HCT116 (cell line): ENCODE measurements around the gene DVL2. TPM values are rescaled to one million over a fixed set of nuclear protein-coding genes. Genes with fewer than 3 reads are reported as not detected.
"Not testable (repeated sequence)": the region's sequence is repeated elsewhere in the genome, so short reads cannot be mapped to it uniquely, and the experiment has no call there.

Experiments
- ATAC-seq: fragments of 200-7000 bp; cut with Tn5 transposase; 2 replicates; pipeline ENCODE4 v1.9.1; 2020; ENCODE audit warnings: mild to moderate bottlenecking, moderate library complexity
- BruUV-seq: library from RNA; stranded (reverse); fragments of 400-500 nt; replicated peaks from 2 replicates; lab custom pipeline; 2021; lab: Mats Ljungman, UMichigan
- CTCF ChIA-PET: fragments of 300-600 bp; sonication (Branson Sonifier 250); formaldehyde crosslinking; loops from one replicate; lab custom pipeline; 2021; ENCODE audit warnings: antibody characterized with exemption; lab: Charles Lee
- POLR2A ChIA-PET: fragments of 300-600, 350-600 bp; sonication (Branson Sonifier 250); formaldehyde crosslinking; loops from one replicate; lab custom pipeline; 2021; ENCODE audit warnings: antibody characterized with exemption; lab: Charles Lee
- RAD21 ChIA-PET, 2 experiments: fragments of 300-600 bp; sonication (Branson Sonifier 250); formaldehyde crosslinking; loops; one replicate each; lab custom pipeline; 2023; ENCODE audit warnings: low total read pairs in 2 of 2; ENCODE audit not compliant: uncharacterized antibody in 2 of 2, unreplicated experiment in 2 of 2, low non-redundant PET in 1 of 2; lab: Charles Lee
- DNase-seq: peaks from one replicate; pipeline ENCODE4 v3.0.0-alpha.2; 2010; ENCODE audit warnings: low read depth, low spot score
- H2AFZ ChIP-seq: fragments of 200-600 bp; shearing (Covaris generic), sonication (generic); 2 replicates; pipeline ENCODE4 v1.6.1; 2017; ENCODE audit warnings: low read depth, mixed run types, mixed read lengths, antibody characterized with exemption, low read length; ENCODE audit not compliant: poor library complexity, severe bottlenecking
- H3K27ac ChIP-seq: 2 replicates; pipeline ENCODE4 v1.5.1; 2012; ENCODE audit warnings: low read depth, low read length
- H3K27me3 ChIP-seq: fragments of 200-600 bp; sonication (generic); 2 replicates; pipeline ENCODE4 v1.6.1; 2016; ENCODE audit warnings: mixed run types, low read length, mixed read lengths; ENCODE audit not compliant: insufficient read depth
- H3K36me3 ChIP-seq, 2 experiments: fragments of 200-500 bp in 1 of 2; fragments of 200-600 bp in 1 of 2; sonication (Bioruptor generic) in 1 of 2; sonication (generic) in 1 of 2; 2 replicates each; pipeline versions ENCODE4 v1.5.1 to v1.6.1; 2014 to 2016; ENCODE audit warnings: low read length in 2 of 2, inconsistent platforms in 1 of 2, mixed read lengths in 1 of 2, mixed run types in 1 of 2; ENCODE audit not compliant: insufficient read depth in 2 of 2, control insufficient read depth in 1 of 2
- H3K4me1 ChIP-seq, 2 experiments: fragments of 200-600 bp in 1 of 2; sonication (generic) in 1 of 2; 2 replicates each; pipeline versions ENCODE4 v1.5.1 to v1.6.1; 2012 to 2017; ENCODE audit warnings: low read length in 2 of 2, inconsistent platforms in 1 of 2, mild to moderate bottlenecking in 1 of 2, mixed read lengths in 1 of 2, mixed run types in 1 of 2, moderate library complexity in 1 of 2; ENCODE audit not compliant: insufficient read depth in 2 of 2, control insufficient read depth in 1 of 2
- H3K4me2 ChIP-seq: fragments of 200-600 bp; sonication (generic); 2 replicates; pipeline ENCODE4 v1.6.1; 2017; ENCODE audit warnings: mixed run types, low read length, mixed read lengths
- H3K4me3 ChIP-seq, 2 experiments: fragments of 200-600 bp in 1 of 2; sonication (generic) in 1 of 2; replicated peaks in 1 of 2; 2 replicates each; pipeline ENCODE4 v1.5.1; 2011 to 2016; ENCODE audit warnings: low read length in 2 of 2, control low read depth in 1 of 2, low read depth in 1 of 2, mild to moderate bottlenecking in 1 of 2, mixed read lengths in 1 of 2, mixed run types in 1 of 2
- H3K79me2 ChIP-seq: fragments of 200-600 bp; sonication (generic); 2 replicates; pipeline ENCODE4 v1.6.1; 2017; ENCODE audit warnings: mild to moderate bottlenecking, mixed run types, low read length, moderate library complexity, mixed read lengths; ENCODE audit not compliant: insufficient read depth
- H3K9ac ChIP-seq: fragments of 200-600 bp; sonication (generic); 2 replicates; pipeline ENCODE4 v1.6.1; 2016; ENCODE audit warnings: low read length, mixed read lengths
- H3K9me2 ChIP-seq: fragments of 200-600 bp; sonication (generic), shearing (Covaris generic); 2 replicates; pipeline ENCODE4 v1.6.1; 2017; ENCODE audit warnings: mixed run types, mild to moderate bottlenecking, moderate library complexity; ENCODE audit not compliant: insufficient read depth
- H3K9me3 ChIP-seq, 2 experiments: fragments of 200-500 bp in 1 of 2; fragments of 200-600 bp in 1 of 2; sonication (Bioruptor generic) in 1 of 2; sonication (generic) in 1 of 2; 2 replicates each; pipeline ENCODE4 v1.6.1; 2014 to 2017; ENCODE audit warnings: low read length in 2 of 2, mixed read lengths in 2 of 2, inconsistent platforms in 1 of 2, low read depth in 1 of 2, mild to moderate bottlenecking in 1 of 2, mixed run types in 1 of 2, moderate library complexity in 1 of 2; ENCODE audit not compliant: control insufficient read depth in 1 of 2, insufficient read depth in 1 of 2
- H4K20me1 ChIP-seq: fragments of 200-600 bp; sonication (generic), shearing (Covaris generic); 2 replicates; pipeline ENCODE4 v1.6.1; 2017; ENCODE audit warnings: mixed run types, mild to moderate bottlenecking, moderate library complexity; ENCODE audit not compliant: insufficient read depth
- ELF1 ChIP-seq: IDR thresholded peaks from 2 replicates; pipeline ENCODE4 v1.6.1; 2012; ENCODE audit warnings: low read depth, borderline replicate concordance
- EZH2 ChIP-seq: fragments of 200-600 bp; sonication (generic); IDR thresholded peaks from 2 replicates; pipeline ENCODE4 v1.6.1; 2017; ENCODE audit warnings: antibody characterized with exemption, mixed run types
- EZH2phosphoT487 ChIP-seq: fragments of 200-600 bp; IDR thresholded peaks from 2 replicates; pipeline ENCODE4 v1.6.1; 2018; ENCODE audit warnings: antibody characterized with exemption, borderline replicate concordance
- POLR2AphosphoS5 ChIP-seq: IDR thresholded peaks from 2 replicates; pipeline ENCODE4 v1.6.1; 2011; ENCODE audit warnings: mild to moderate bottlenecking, low read depth, low read length, moderate library complexity
- SIN3A ChIP-seq: IDR thresholded peaks from 2 replicates; pipeline ENCODE4 v1.6.1; 2012; ENCODE audit warnings: low read depth
- TCF7L2 ChIP-seq: IDR thresholded peaks from 2 replicates; pipeline ENCODE4 v1.7.0; 2011; ENCODE audit warnings: borderline replicate concordance, inconsistent platforms; ENCODE audit not compliant: insufficient read depth, insufficient read length; ENCODE audit errors: extremely low read depth
- YY1 ChIP-seq: IDR thresholded peaks from 2 replicates; pipeline ENCODE4 v1.6.1; 2011; ENCODE audit warnings: low read length, low read depth, moderate library complexity, mild to moderate bottlenecking; ENCODE audit not compliant: insufficient replicate concordance; ENCODE audit errors: extremely low read depth
- ZNF274 ChIP-seq: fragments of 200-500 bp; sonication (Bioruptor generic); IDR thresholded peaks from 2 replicates; pipeline ENCODE4 v1.6.1; 2014; ENCODE audit warnings: mild to moderate bottlenecking, low read depth, low read length, inconsistent platforms
- intact Hi-C: fragments of 100-400 bp; cut with micrococcal nuclease; formaldehyde crosslinking; loops from 2 replicates; pipeline ENCODE4 v1.10.0; 2022
- total RNA-seq: library from RNA; stranded (reverse); gene quantifications from one replicate; pipeline ENCODE4 v1.2.1, GENCODE V29; 2021; ENCODE audit not compliant: unreplicated experiment
- TF ChIP-seq, protein P1 (sequence below): IDR thresholded peaks from 2 replicates; pipeline ENCODE4 v1.6.1; 2012
- TF ChIP-seq, protein P2 (sequence below): IDR thresholded peaks from 2 replicates; pipeline ENCODE4 v1.6.1; 2012

Gene DVL2
- total RNA-seq, 1 experiment from 2014 or later, result 69.7 TPM

DNA sequence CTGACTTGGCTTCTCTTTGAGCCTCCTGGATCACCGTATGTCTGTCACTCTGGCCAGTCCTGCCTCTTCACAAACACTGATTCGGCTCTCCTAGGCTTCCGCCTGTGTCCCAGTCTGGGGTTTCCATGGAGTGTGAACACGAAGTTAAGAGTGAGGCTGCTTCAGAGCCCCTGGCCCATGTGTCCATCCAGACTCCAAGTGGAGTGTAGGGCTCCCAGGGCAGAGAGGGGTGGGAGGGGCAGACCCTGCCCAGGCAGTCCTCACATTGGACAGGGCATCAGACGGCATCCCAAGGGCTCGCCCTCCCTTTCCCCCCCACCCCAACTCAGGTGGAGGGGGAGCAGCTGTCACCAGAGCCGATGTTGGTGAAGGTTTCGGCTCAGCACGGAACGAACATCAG lies 9.5 kb upstream of the DVL2 start:
- ATAC-seq, H2AFZ ChIP-seq, CTCF ChIA-PET, H3K9ac ChIP-seq, POLR2A ChIA-PET, H4K20me1 ChIP-seq, H3K9me3 ChIP-seq, H3K4me3 ChIP-seq, RAD21 ChIA-PET, intact Hi-C loops, DNase-seq, BruUV-seq, H3K9me2 ChIP-seq, H3K27me3 ChIP-seq: not testable (repeated sequence)
- peak overlapping the region; percentile 92; the same call in 1 of the 2 replicates for H3K27ac ChIP-seq
- peak overlapping the region; percentile 79; the same call in 1 of the 2 replicates for H3K4me2 ChIP-seq
- H3K4me1 ChIP-seq, result peaks cover 17 to 35% of the 10 kb centered on the region in 2 experiments
- peaks cover 54% of the 10 kb centered on the region for H3K79me2 ChIP-seq
- peaks cover 19 to 36% of the 10 kb centered on the region in 2 experiments; a peak in 3 of 4 replicates for H3K36me3 ChIP-seq

DNA sequence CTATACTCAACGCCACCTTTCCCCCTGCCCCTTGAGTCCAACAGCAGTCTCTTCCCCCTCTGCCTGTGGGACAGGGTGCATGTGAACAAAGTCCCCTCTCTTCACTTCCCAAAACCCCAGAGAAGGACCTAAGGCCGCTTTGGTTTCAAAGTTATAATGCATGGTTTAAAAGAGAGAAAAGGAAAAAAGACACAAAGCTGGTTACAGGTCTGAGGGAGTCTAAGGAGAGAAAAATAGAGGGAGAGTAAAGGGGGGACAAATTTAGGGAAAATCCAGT lies 9.1 kb upstream of the DVL2 start:
- Histone ChIP-seq H2AFZ (no peak overlapping the region), H4K20me1 (no peaks in the 10 kb centered on the region), H3K4me2 (peak overlapping the region; percentile 79), H3K9me3 (no peaks in the 10 kb centered on the region), H3K4me1 (peaks cover 17 to 34% of the 10 kb centered on the region in 2 experiments), H3K9me2 (no peaks in the 10 kb centered on the region), H3K36me3 (peaks cover 19 to 36% of the 10 kb centered on the region in 2 experiments; a peak in 3 of 4 replicates), H3K4me3 (peak overlapping the region; percentile 93 to 97), H3K79me2 (peaks cover 53% of the 10 kb centered on the region), H3K27me3 (no peaks in the 10 kb centered on the region), H3K9ac (peak overlapping the region; percentile 85), H3K27ac (peak overlapping the region; percentile 92)
- POLR2A ChIA-PET, result interaction anchor here (1.2 to 2.9 kb wide), 4 partner anchors 9 to 29 kb away, joined by 3 to 13 read pairs (median 8); partner anchors contain the start of genes ACADVL, DLG4 and DVL2
- DNase-seq (no peak), ATAC-seq (no peak)
- CTCF ChIA-PET, result no interaction called here
- TF ChIP-seq ELF1 (no peak), POLR2AphosphoS5 (no peak), TCF7L2 (no peak), SIN3A (no peak), ZNF274 (no peak), YY1 (no peak), EZH2phosphoT487 (no peak), EZH2 (no peak)
- TF ChIP-seq, protein P1, sequence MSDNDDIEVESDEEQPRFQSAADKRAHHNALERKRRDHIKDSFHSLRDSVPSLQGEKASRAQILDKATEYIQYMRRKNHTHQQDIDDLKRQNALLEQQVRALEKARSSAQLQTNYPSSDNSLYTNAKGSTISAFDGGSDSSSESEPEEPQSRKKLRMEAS, result no peak
- TF ChIP-seq, protein P2, sequence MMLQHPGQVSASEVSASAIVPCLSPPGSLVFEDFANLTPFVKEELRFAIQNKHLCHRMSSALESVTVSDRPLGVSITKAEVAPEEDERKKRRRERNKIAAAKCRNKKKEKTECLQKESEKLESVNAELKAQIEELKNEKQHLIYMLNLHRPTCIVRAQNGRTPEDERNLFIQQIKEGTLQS, result no peak
- BruUV-seq, result TSS peak; percentile 70
- intact Hi-C loops, result no loop called here
- RAD21 ChIA-PET, result no interaction called here
